GM18951 (cell line): ENCODE measurements around the gene RTL10.

Experiments used
- POLR2A ChIP-seq: IDR thresholded peaks from 4 replicates; pipeline ENCODE4 v1.6.1; 2011; ENCODE audit warnings: mild to moderate bottlenecking; ENCODE audit not compliant: insufficient read length, insufficient read depth; ENCODE audit errors: extremely low read depth
- in situ Hi-C: fragments of 300-500 bp; cut with MboI; formaldehyde crosslinking; loops from one replicate; pipeline ENCODE4 v1.12.0; 2022; ENCODE audit warnings: low sequenced_read_pairs, mixed read lengths, inconsistent platforms; ENCODE audit not compliant: unreplicated experiment

RTL10 gene

DNA sequence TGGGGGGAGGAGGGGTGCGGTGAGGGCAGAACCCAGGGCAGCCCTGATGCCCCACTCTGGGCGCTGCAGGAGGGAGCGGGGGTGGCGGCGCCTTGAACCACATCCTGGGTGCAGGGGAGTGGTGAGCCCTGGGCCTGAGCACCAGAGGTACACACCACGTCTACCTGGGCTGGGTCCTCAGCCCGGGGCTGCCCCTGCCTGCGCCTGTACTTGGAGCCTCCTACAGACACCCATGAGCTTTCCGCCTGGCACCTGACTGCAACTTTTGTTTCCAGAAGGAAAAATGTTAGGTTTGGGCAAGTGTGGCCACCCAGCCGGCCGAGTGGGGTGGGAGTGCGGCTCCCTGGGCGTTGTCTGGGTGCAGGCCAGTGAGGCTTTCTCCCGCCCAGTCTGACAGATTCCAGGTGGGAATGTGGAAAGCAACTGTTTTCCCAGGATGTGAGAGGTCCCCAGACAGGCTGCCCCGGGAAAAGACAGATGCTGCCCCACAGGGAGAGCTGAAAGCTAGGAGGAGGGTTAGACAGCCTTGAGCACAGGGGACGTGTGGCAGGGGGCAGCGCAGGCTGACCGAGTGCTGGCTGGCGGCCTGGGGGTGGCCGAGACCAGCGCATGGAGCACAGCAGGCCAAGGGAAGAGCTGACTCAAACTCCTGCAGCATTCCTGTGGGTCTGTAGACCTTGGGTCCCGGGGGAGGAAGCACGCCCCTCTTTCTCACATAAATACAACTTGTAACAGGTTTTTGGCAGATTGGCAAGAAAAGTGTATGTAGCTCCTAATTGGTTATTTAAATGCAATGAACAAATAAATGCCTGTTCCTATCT is 44.1 kb downstream of the RTL10 start:
- TF ChIP-seq POLR2A: no peak
- in situ Hi-C loops: no loop called here

DNA sequence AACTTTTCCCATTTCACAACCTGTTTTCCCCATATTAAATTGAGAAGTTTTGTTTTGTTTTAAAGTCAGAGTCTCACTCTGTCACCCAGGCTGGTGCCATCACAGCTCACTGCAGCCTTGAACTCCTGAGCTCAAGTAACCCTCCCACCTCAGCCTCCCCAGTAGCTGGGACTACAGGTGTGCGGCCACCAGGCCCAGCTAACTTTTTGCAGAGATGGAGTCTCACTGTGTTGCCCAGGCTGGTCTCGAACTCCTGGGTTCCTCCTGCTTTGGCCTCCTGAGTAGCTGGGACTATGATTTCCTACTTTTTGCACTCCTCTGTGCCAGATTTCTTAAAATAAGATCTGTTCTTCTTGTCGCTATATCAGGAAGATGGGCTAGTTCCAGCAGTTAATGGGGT is 44.9 kb downstream of the RTL10 start:
- TF ChIP-seq POLR2A: no peak
- in situ Hi-C loops: no loop called here

DNA sequence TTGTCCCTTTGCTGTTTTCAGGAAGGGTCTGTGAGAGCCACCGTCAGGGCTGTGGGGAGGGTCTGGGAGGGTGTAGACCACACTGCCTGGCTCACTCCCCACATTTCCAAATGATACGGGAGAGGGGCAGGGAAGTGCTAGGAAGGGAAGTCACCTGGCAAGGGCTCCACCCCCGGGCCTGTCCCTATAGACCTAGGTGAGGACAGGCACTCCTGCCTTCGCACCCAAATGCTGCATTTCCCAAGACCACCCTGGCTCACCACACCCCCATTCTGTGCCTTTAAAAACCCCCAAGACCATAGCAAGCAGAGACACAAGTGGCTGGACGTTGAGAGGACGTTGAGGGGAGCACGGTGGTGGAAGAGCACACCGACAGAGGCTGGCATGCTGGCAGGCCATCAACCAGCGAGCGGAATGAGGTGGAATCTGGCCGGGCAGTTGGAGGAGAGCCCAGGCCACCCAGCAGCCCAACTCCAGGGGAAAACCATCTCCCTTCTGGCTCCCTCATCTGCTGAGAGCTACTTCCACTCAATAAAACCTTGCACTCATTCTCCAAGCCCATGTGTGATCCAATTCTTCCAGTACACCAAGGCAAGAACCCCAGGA is 45.7 kb downstream of the RTL10 start:
- in situ Hi-C loops: no loop called here
- TF ChIP-seq POLR2A: no peak

DNA sequence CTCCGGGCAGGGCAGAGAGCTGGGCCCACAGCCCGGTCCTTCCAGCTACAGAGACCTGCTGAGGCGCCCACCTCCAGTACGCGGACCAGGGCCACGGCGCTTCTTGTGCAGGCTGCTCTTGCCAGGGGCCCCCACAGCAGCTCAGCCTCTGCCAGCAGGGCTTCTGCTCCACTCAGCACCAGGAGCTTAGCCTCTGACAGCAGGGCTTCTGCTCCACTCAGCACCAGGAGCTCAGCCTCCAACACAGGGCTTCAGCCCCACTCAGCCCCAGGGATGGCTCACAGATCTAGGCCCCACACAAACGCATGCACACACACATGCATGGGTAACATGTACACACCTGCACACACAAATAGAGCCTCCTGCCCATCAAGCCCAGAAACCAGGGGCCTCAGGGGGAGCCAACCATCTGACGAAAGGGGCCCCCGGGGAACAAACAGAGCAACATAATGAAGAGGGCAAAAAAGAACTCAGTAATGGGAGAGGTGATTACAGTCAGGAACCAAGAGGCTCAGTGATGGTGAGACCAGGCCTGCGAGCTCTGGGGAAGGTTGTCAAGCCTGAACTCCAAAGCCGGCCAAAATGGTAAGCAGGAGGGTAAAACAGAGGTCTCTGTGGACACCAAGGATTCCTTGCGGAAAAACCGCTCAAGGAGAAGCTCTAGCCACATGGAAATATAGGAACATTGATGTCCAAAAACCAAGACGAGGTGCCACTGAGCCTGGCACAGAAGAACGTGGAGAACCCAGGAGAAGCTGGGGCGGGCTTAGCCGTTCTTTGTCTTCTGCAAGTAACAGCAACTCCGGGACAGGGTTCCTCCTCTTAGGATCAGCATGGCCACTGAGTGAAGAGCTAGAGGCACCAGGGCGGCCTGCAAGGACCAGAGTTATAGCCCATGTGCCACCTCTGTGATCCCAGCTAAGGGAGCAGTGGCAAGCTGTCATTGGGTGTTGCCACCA is 46.5 kb downstream of the RTL10 start:
- in situ Hi-C loops: no loop called here
- TF ChIP-seq POLR2A: no peak

DNA sequence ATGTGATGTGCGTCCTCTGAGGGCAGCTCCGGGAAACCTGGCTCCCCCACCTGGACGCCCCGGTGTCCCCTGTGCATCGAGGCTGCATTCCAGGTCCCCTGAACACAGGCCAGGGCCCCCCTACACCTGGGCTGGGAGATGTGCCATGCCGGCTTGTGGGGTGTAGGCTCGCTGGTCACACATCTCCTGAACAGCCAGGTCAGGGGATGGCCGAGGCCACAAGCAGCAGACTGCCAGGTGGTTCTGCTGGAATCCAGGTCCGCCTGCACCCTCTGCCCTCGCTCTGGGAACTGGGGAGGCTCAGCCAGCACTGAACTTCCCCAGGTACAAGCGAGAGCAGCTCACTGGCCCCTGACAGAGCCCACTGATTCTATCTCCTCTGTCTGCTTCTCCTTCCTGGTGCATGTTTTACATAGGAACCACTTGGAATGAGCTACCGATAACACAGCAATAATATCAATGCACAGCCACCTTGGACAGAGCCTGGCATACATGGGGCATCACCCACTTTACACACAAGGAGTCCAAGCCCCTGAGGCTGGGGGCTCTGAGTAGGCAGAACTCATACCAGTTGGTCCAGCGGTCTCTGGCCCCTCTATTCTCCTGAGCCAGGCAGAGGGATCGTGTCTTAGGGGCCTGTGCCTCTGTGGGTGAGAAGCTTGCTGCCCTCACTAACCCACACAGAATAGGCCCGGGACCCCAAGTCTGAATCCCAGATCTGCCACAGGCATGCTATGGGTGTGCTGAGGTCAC is 47.3 kb downstream of the RTL10 start:
- in situ Hi-C loops: no loop called here
- no peak for TF ChIP-seq POLR2A

DNA sequence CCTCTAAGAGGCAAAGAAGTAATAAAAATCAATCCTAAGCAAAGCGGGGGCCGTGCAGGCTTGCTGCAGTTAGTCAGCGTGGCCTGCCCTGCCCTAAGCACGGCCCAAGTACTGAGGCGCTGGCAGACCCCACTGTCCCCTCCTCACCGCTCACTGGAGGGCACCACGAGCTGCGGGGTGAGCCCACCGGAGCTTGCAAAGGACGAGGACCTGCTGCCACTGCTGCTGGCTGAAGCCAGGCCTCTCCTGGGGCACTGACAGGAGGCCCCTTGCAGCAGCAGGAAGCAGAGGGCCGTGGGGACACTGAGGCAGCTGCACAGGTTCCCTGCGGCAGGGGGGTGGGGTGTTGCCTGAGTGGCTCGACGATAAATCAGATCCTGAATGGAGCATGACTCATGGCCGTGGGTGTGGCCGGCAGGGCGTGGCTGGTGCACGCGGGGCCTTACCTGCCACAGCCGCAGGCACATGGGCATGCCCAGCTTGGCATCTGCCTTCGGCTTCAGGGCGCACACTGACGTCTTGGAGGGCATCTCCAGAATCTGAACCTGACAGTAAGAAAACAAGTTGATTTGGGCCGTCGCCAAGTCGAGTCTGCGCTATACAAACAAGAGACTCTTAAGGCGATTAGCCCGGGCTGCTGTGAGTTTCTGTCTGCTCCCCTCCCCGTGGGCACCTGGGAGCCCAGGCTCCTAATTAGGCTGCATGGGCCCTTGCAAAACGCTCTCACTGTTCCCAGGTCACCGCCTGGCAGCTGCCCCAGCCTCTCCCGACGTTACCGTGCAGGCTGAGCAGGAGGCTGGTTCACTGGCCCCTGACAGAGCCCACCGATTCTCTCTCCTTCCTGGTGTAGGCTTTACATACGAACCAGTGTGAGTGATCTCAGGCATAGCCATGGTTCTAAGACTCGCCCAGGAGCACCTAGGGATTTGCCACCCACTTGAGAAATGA is 48.2 kb downstream of the RTL10 start:
- TF ChIP-seq POLR2A: no peak
- in situ Hi-C loops: no loop called here

DNA sequence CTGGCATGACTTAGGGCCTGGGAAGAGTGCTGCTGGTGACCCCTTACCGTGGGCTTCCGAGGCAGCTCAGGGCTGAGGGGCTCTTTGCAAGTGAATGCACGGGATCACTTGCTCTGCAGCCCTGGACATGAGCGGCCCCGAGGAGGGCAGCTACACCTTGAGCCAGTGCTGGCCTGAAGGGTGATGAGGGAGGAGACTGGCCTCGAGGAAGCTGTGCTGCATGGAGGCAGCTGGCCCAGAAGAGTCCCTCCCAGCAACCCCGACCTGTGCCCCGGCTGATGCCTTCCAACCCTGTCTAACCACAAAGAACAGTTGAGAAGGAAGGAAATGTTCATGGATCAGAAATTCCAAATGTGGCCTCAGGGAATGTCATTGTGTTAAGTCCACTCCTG is 48.9 kb downstream of the RTL10 start:
- no peak for TF ChIP-seq POLR2A
- in situ Hi-C loops: no loop called here
